DOHH2 (cell line): Measurements from ENCODE around the gene PEDS1.

Source experiments
- EZH2phosphoT487 ChIP-seq: fragments of 200-600 bp; sonication (generic); IDR thresholded peaks from 2 replicates; pipeline ENCODE4 v1.6.1; 2017; ENCODE audit warnings: borderline replicate concordance, mild to moderate bottlenecking, antibody characterized with exemption, low read length, moderate library complexity, mixed read lengths
- TF ChIP-seq, protein P1 (sequence below): fragments of 200-600 bp; sonication (generic); IDR thresholded peaks from one replicate; pipeline ENCODE4 v1.5.1; 2014; ENCODE audit warnings: antibody characterized with exemption, mild to moderate bottlenecking, low read depth, low read length; ENCODE audit not compliant: poor library complexity, severe bottlenecking

DNA sequence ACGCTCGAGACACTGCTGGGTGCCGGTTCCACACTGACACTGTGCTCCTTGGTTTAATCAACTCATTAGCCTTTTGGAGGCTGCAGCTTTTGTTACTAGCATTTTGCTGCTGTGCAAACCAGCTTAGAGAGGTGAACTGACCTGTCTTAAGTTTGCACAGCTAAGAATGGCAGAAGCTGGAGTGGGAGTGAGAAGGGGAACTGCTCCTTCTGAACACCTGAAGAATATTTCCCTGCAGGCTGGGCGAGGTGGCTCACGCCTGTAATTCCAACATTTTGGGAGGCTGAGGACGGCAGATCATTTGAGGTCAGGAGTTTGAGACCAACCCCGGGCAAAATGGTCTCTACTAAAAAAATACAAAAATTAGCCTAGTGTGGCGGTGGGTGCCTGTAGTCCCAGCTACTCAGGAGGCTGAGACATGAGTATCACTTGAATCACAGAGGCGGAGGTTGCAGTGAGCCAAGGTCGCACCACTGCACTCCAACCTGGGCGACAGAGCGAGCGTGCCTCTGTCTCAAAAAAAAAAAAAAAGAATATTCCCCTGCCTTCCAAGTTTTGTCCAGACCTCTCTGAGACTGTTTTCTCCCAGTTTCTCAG lies 42.1 kb upstream of the PEDS1 start:
- TF ChIP-seq, protein P1, sequence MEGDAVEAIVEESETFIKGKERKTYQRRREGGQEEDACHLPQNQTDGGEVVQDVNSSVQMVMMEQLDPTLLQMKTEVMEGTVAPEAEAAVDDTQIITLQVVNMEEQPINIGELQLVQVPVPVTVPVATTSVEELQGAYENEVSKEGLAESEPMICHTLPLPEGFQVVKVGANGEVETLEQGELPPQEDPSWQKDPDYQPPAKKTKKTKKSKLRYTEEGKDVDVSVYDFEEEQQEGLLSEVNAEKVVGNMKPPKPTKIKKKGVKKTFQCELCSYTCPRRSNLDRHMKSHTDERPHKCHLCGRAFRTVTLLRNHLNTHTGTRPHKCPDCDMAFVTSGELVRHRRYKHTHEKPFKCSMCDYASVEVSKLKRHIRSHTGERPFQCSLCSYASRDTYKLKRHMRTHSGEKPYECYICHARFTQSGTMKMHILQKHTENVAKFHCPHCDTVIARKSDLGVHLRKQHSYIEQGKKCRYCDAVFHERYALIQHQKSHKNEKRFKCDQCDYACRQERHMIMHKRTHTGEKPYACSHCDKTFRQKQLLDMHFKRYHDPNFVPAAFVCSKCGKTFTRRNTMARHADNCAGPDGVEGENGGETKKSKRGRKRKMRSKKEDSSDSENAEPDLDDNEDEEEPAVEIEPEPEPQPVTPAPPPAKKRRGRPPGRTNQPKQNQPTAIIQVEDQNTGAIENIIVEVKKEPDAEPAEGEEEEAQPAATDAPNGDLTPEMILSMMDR: no peak
- TF ChIP-seq EZH2phosphoT487: no peak
